ENCODE measurements around the gene SELENOM. TPM values are rescaled to one million over a fixed set of nuclear protein-coding genes. Genes with fewer than 3 reads are reported as not detected.
A peak's percentile ranks its signal among the peaks of the same experiment; 100 is the strongest.
"Not testable (repeated sequence)": the region's sequence is repeated elsewhere in the genome, so short reads cannot be mapped to it uniquely, and the experiment has no call there.

The SELENOM gene
- total and polyA plus RNA-seq, 5 experiments from 2014 or later: 74.9 to 142 (median 114) TPM

DNA sequence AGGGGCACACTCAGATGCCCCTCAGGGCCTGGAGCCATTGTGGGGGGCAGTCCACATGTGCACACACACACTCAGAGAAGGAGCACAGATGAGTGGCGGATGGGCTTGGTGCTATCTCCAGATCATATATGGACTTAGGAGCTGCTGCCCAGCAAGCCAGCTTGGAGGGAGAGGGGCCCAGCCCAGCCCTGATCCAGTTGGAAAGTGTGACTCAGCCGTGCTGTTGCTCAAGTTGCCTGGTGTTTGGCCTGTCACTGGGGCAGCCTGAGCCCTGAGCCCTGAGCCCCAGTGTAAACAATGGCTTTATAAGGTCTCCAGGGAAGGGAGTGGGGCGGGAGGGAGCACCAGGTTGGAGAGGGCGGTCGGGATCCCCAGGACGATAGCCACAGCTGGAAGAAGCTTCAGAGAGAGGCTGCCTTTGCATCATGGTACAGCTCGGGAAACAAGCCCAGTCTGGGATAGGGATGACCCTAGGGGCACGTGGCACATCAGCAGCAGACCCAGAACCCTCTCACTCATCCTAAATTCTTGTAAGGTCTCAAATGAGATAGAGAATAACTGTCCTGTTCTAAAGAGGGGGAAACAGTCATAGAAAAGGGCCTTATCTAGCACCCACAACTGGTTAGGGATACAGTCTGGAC lies 4.8 kb downstream of the SELENOM start:
- H3K27me3 Mint-ChIP-seq: no peaks in the 10 kb centered on the region
- H3K4me3 Mint-ChIP-seq: peak overlapping the region in 1 of 10 donors; percentile 38
- H3K4me1 Mint-ChIP-seq: peaks cover 15 to 21% (median 17%) of the 10 kb centered on the region in 4 donors
- no peaks in the 10 kb centered on the region for H3K9me3 Mint-ChIP-seq
- ATAC-seq (no peak), DNase-seq (peak in 1 of 10 donors; percentile 44)
- peak overlapping the region in 3 of 10 donors; percentile 23 to 76 (median 59) for H3K27ac Mint-ChIP-seq
- POLR2A ChIA-PET: interaction anchor here (0.9 to 1.2 kb wide), 2 partner anchors 8 to 18 kb away, joined by 3 read pairs; no protein-coding TSS in a partner anchor
- H3K36me3 Mint-ChIP-seq: peaks cover 0 to 3% (median 0%) of the 10 kb centered on the region in 3 donors

DNA sequence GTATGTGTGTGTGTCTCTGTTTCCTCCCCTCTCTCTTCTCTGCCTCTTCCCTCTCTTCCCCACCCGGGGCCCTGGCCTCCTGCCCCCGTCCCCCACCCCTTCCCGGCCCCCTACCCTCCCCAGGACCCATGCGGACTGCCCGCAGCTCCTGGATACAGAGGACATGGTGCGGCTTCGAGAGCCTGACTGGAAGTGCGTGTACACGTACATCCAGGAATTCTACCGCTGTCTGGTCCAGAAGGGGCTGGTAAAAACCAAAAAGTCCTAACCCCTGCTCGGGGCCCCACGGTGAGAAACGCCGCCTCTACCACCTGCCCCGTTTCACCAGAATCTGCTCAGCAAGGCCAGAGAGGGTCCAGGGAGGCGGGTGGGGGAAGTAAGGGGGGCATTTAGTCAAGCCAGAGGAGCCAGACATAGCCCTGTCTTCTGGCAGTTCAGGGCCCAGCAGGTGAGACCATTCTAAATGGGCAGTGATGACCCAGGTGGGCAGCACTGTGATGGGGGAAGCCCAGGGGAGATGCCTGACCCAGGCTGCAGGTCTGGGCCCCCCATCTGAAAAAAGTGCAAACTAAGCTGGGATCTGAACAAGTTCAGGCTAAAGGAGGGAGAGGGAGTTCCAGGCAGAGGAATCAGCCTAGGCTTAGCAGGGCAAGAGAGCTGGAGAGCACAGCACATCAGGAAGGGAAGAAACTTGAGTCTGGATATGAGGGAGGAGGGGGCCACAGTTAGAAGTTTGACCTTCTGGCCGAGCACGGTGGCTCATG lies 6.4 kb downstream of the SELENOM start:
- peaks cover 1 to 6% (median 4%) of the 10 kb centered on the region in 4 donors for H3K4me1 Mint-ChIP-seq
- H3K9me3 Mint-ChIP-seq: no peaks in the 10 kb centered on the region
- no peak for ATAC-seq
- H3K27ac Mint-ChIP-seq: peak overlapping the region in 3 of 10 donors; percentile 11 to 70 (median 53)
- POLR2A ChIA-PET: interaction anchor here (0.6 kb wide), 1 partner anchor 8 kb away, joined by 3 read pairs; no protein-coding TSS in a partner anchor
- H3K36me3 Mint-ChIP-seq: peaks cover 0 to 3% (median 0%) of the 10 kb centered on the region in 3 donors
- H3K27me3 Mint-ChIP-seq: no peaks in the 10 kb centered on the region
- DNase-seq: no peak
- H3K4me3 Mint-ChIP-seq: no peak overlapping the region

DNA sequence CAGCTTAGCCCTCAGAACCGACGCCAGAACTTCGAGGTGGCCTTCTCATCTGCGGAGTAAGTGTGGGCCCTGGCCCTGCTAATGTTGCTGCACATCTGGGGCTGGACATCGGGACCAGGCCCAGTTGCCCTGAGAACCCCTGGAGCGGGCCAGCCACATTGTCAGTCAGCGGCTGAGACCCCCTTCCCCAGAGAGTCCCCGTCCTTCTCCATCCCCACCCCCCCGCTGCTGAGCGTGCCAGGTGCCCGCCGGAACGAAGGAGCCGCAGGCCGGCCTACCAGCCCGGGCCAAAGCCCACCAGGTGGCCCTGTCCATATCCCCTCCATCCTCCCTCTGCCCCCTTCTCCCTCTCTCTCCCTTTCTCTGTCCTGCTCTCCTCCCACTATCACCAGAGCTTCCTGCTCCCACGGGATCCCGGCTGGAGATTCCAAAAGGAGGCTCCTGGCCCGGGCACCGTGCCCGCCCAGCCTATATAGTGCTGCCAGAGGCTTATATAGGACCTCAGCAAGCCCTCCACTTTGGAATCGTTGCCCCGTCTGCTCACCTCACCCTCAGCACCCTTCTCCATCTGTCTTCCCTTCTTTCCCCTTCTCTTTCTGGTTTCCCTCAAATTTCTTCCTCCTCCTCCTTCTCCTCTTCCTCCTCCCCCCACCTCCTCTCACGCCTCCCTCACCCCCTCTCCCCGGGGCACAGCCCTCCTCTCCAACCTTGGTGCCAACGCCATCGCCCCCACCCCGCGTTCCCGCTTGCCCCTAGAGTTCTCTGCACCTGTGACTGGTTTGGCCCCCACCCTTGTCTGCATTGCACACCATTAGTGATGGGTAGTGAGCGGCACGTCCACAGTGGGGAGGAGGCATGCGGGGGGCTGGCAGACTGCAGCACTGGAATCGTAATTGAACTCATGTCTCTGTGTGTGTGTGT lies 7.3 kb downstream of the SELENOM start:
- Mint-ChIP-seq H3K27ac (peak overlapping the region in 1 of 10 donors; percentile 73), H3K4me1 (peaks cover 0 to 2% (median 0%) of the 10 kb centered on the region in 4 donors)
- POLR2A ChIA-PET: interaction anchor here (0.6 kb wide), 1 partner anchor 9 kb away, joined by 3 read pairs; no protein-coding TSS in a partner anchor

GRCh38 chr22:31099386-31099785 lies 8.0 kb downstream of the SELENOM start:
- POLR2A ChIA-PET: no interaction called here
- Mint-ChIP-seq H3K27me3 (no peaks in the 10 kb centered on the region), H3K9me3 (no peaks in the 10 kb centered on the region), H3K36me3 (no peaks in the 10 kb centered on the region), H3K4me3 (no peak overlapping the region), H3K27ac (no peak overlapping the region), H3K4me1 (peaks cover 0 to 2% (median 0%) of the 10 kb centered on the region in 4 donors)
- DNase-seq: no peak
- no peak for ATAC-seq

More for the DNA sequence above, 7.3 kb downstream of the SELENOM start:
- ATAC-seq (no peak), DNase-seq (peak in 1 of 10 donors; percentile 18)
- Mint-ChIP-seq H3K27me3 (no peaks in the 10 kb centered on the region), H3K9me3 (no peaks in the 10 kb centered on the region), H3K4me3 (no peak overlapping the region), H3K36me3 (no peaks in the 10 kb centered on the region)

DNA sequence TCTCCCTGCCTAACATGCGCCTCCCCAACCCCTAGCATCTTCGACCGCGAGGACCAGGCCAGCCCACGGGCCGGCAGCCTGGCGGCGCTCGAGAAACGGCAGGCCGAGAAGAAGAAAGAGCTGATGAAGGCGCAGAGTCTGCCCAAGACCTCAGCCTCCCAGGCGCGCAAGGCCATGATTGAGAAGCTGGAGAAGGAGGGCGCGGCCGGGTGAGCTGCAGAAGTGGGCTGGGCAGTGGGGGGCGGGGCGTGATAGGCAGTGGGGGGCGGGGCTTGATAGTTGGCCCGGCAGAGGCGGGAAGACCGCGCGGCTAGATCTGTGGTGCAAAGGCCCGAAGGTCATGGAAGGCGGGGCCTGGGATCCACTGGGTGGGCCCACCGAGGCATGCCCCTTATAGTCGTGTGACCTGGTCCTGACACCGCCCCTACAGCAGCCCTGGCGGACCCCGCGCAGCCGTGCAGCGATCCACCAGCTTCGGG lies 8.7 kb downstream of the SELENOM start:
- Mint-ChIP-seq H3K27ac (no peak overlapping the region), H3K9me3 (no peaks in the 10 kb centered on the region), H3K36me3 (no peaks in the 10 kb centered on the region), H3K4me1 (peaks cover 0 to 2% (median 0%) of the 10 kb centered on the region in 4 donors), H3K4me3 (no peak overlapping the region), H3K27me3 (no peaks in the 10 kb centered on the region)
- POLR2A ChIA-PET: no interaction called here
- DNase-seq: no peak
- no peak for ATAC-seq

DNA sequence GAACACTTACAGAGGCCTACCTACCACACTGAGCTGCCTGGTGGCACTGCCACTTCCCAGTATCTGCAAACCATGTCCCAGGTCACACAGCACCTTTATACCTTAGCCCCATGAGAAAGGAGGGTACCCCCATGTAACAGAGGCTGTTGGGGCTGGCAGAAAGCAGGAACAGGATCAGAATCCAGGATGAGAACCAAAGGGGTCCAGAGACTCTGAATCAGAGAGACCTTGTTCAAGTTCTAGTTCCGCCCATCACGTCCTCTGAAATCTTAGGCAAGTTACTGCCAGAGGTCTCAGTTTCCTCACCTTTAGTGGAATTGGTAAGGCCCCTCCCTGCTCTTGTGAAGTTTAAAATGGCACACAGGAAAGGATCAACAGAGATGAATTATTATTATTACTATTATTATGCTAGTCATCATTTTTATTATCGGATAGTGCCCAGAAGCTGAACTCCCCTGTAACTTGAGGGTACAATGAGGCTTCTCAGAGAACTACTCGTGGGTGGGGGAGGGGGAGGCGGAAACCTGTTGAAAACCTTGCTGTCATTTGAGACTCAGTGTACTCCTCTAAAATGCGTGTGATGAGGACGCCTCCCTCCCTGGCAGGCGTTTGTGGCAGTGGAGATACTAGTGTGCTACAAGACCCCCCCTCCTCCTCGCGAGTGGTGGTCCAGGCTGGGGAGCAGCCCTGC lies 9.3 kb downstream of the SELENOM start:
- no peak for ATAC-seq
- Mint-ChIP-seq H3K4me3 (no peak overlapping the region), H3K4me1 (peaks cover 0 to 2% (median 0%) of the 10 kb centered on the region in 4 donors), H3K27ac (no peak overlapping the region), H3K36me3 (no peaks in the 10 kb centered on the region), H3K27me3 (no peaks in the 10 kb centered on the region), H3K9me3 (no peaks in the 10 kb centered on the region)
- no peak for DNase-seq
- POLR2A ChIA-PET: no interaction called here

- DNase-seq, POLR2A ChIA-PET, H3K4me3 Mint-ChIP-seq, H3K4me1 Mint-ChIP-seq, H3K27ac Mint-ChIP-seq, H3K27me3 Mint-ChIP-seq, ATAC-seq, H3K36me3 Mint-ChIP-seq, H3K9me3 Mint-ChIP-seq: not testable (repeated sequence)
These were observed 9.8 kb downstream of the SELENOM start for GRCh38 chr22:31097539-31097938.

GRCh38 chr22:31096657-31097279 lies 10.6 kb downstream of the SELENOM start:
- no peaks in the 10 kb centered on the region for H3K27me3 Mint-ChIP-seq
- POLR2A ChIA-PET: interaction anchor here (0.7 to 1.6 kb wide), 2 partner anchors 10 to 144 kb away, joined by 3 to 4 read pairs; partner anchors contain the start of gene SELENOM
- H3K9me3 Mint-ChIP-seq: no peaks in the 10 kb centered on the region
- peak overlapping the region in 1 of 10 donors; percentile 58 for H3K27ac Mint-ChIP-seq
- peaks cover 0 to 2% (median 0%) of the 10 kb centered on the region in 4 donors for H3K4me1 Mint-ChIP-seq
- ATAC-seq: no peak
- H3K36me3 Mint-ChIP-seq: no peaks in the 10 kb centered on the region
- no peak overlapping the region for H3K4me3 Mint-ChIP-seq
- no peak for DNase-seq

GRCh38 chr22:31095637-31096249 lies 11.6 kb downstream of the SELENOM start:
- no peaks in the 10 kb centered on the region for H3K36me3 Mint-ChIP-seq
- H3K4me3 Mint-ChIP-seq: no peak overlapping the region
- POLR2A ChIA-PET: interaction anchor here (0.5 to 1.6 kb wide), 4 partner anchors 11 to 273 kb away, joined by 3 to 4 read pairs (median 4); partner anchors contain the start of gene SELENOM
- H3K27me3 Mint-ChIP-seq: no peaks in the 10 kb centered on the region
- H3K27ac Mint-ChIP-seq: peak overlapping the region in 2 of 10 donors; percentile 24 to 55
- H3K9me3 Mint-ChIP-seq: no peaks in the 10 kb centered on the region
- no peak for ATAC-seq
- H3K4me1 Mint-ChIP-seq: peaks cover 0 to 2% (median 0%) of the 10 kb centered on the region in 4 donors
- DNase-seq: no peak

- POLR2A ChIA-PET: interaction anchor here (1.0 kb wide), 1 partner anchor 12 kb away, joined by 3 read pairs; the partner anchor contains the start of gene SELENOM
- Mint-ChIP-seq H3K4me3 (no peak overlapping the region), H3K27me3 (no peaks in the 10 kb centered on the region), H3K27ac (peak overlapping the region in 1 of 10 donors; percentile 25), H3K9me3 (no peaks in the 10 kb centered on the region), H3K4me1 (no peaks in the 10 kb centered on the region), H3K36me3 (no peaks in the 10 kb centered on the region)
- DNase-seq (no peak), ATAC-seq (no peak)
These were observed 12.6 kb downstream of the SELENOM start for GRCh38 chr22:31094741-31095140.

- no peaks in the 10 kb centered on the region for H3K9me3 Mint-ChIP-seq
- ATAC-seq: no peak
- H3K27me3 Mint-ChIP-seq: no peaks in the 10 kb centered on the region
- peaks cover 0 to 1% (median under 1%) of the 10 kb centered on the region in 4 donors for H3K4me1 Mint-ChIP-seq
- no peak overlapping the region for H3K4me3 Mint-ChIP-seq
- H3K27ac Mint-ChIP-seq: peak overlapping the region in 1 of 10 donors; percentile 53
- POLR2A ChIA-PET: interaction anchor here (0.6 to 1.0 kb wide), 2 partner anchors 13 to 22 kb away, joined by 3 read pairs; partner anchors contain the start of gene SELENOM
- no peaks in the 10 kb centered on the region for H3K36me3 Mint-ChIP-seq
- no peak for DNase-seq
These were observed 13.3 kb downstream of the SELENOM start for GRCh38 chr22:31094021-31094551.
